AG08395 (cell line): Measurements from ENCODE around the gene RNF5.
"Not testable (repeated sequence)": the region's sequence is repeated elsewhere in the genome, so short reads cannot be mapped to it uniquely, and the experiment has no call there.

Source experiments
- DNase-seq: peaks from one replicate; pipeline ENCODE4 v3.0.0; 2012; ENCODE audit warnings: mixed read lengths, low spot score

The RNF5 gene

DNA sequence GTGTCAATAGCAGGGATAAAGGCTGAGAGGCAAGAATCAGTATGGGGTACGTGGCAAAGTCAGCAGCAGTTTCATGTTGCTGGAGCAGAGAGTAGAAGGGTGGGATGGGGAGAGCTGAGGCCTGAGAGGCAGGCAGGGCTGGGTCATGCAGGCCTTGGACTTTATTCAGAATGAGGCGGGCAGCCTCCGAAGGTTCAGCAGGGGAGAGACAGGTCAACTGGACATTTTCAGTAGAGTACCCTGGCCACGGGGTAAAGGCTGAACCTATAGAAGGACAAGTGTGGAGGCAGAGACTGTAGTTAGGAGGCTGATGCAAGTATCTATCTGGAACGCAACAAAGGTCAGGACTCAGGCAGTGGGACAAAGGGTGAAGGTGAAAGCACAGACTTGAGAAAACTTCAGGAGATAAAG is 32.0 kb downstream of the RNF5 start:
- no peak for DNase-seq

- not testable (repeated sequence) for DNase-seq
Observed at GRCh38 chr6:32211432-32211831, 33.2 kb downstream of the RNF5 start.

- DNase-seq, result no peak
Observed at GRCh38 chr6:32212076-32212760, 34.0 kb downstream of the RNF5 start.

DNA sequence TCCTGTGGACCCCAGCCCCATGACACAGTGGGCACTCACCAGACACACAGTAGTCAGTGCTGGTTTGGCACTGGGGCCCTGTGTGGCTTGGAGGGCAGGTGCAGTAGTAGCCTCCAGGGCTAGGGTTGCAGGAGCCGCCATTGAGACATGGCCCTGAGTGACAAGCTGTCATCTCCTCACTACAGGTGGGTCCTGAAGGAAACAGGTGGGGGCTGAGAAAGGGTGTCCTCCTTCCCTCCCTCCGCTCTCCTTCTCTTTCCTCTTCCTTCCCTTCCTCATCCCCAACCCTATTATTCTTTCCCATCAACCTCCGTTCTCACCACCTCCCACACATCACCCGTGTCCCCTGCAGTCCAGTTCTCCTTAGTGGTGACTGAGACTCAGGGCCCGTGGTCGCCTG is 35.4 kb downstream of the RNF5 start:
- no peak for DNase-seq

DNA sequence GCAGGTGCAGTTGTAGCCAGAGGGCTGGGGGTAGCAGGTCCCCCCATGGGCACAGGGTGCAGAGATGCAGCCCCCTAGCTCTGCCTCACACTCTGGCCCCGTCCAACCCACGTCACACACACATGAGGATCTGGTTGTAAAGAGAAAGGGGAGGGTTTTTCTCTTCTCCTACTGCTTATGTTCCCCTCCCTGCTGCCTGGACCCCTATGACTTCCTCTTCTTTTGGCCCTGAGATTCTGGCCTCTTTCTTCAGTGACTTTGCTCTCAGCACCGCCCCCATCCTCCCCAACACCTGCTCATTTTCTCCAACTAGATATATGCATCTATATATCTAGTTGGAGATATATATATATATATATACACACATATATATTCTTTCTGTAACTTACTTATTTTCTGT is 35.9 kb downstream of the RNF5 start:
- no peak for DNase-seq

DNA sequence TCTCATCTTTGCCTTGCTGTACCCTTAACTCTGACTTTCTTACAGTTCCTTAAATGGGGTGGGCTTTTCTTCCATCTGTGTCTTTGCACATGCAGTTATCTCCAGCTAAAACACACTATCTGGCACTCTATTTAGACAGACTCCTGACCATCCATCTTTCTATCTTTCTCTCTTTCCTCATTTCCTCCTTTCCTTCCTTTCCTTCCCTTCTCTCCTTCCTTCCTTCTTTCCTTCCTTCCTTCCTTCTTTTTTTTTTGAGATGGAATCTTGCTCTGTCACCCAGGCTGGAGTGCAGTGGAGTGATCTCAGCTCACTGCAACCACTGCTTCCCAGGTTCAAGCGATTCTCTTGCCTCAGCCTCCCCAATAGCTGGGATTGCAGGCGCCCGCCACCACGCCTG is 37.4 kb downstream of the RNF5 start:
- DNase-seq, result no peak

DNA sequence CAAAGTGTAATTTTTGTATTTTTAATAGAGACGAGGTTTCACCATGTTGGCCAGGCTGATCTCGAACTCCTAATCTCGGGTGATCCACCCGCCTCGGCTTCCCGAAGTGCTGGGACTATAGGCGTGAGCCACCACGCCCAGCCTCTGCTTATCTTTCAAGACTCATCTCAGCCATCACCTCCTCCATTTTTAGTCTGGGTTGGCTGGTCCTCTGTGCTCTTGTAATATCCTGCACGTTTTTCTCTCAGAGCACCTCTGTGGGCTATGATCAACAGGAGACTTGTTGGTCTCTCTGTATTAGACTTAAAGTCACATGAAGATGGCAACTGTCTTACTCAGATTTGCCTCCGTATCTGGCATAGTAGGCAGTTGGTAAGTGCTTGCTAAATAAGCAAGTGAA is 38.1 kb downstream of the RNF5 start:
- DNase-seq, result no peak

GRCh38 chr6:32216998-32217397 is 38.8 kb downstream of the RNF5 start:
- DNase-seq, result no peak

DNA sequence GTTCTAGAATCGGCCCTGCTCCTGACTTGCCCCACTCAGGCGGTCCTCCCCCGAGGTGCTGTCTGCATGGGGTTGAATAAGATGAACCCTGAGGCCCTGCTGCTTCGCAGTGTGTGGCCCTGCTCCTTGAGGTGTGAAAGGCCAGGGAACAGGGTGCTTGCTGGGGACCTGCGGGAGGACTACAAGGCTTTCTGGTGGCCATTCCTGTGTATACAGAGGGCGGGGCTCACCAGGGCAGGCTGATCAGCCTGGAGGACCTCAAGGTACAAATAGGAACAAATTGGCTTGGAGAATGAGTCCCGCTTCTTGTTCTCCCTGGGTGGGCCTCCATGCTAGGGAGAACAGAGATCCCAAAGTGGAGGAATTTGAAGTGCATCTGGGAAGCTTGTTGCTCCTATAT is 40.0 kb downstream of the RNF5 start:
- no peak for DNase-seq

- DNase-seq, result no peak
Observed at GRCh38 chr6:32220021-32220420, 41.8 kb downstream of the RNF5 start.

GRCh38 chr6:32222333-32223230 is 44.4 kb downstream of the RNF5 start:
- DNase-seq, result no peak

DNA sequence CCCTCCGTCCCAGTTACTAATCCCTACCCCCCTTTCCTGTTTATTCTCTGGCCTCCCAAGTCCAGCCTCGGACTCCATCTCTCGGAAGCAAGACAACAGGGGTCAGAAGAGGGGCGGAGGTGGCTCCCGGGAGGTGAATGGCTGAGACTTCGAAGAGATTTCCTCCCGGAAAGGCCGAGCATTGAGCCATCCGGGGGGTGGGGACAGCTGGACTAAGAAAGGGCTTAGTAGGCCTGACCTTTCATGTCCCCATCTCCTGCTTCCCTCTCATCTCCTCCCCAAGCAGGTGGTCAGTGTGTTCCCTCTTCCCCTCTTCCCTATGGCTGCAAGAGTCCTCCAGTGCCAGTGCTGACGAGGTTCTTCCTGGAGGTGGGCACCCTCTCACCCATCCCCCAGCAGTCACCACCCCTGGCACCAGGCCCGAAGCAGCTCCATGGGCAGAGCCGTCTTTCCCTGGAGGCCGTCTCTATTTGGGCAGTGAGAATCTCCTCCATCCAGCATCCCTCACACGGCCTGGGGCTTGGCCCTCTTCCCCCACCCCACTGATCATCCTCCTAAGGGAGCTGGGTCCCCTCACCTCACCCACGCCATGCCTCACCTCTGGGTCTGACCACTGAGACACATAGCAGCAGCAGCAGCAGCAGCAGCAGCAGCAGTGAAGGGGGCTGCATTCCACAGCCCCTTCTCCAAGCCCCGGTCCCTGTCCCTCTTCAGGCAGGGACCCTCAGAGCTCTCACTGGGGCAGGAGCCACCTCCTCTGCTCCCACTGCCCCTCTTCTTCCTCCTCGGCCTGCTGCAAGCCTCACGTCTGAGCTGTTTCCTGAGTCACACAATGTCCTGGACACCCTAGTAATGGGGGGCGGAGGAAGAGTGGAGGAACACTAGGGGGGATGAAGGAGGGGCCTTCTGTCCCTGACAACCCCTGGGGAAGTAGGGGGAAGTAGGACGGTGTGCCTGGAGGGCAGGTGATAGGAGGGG is 45.3 kb downstream of the RNF5 start, which contains the start of gene NOTCH4:
Gene NOTCH4 (minus strand): TSS at position 810 of the 978 bp plus-strand sequence. CDS start 139 bp downstream, at position 671.
- DNase-seq, result no peak

DNA sequence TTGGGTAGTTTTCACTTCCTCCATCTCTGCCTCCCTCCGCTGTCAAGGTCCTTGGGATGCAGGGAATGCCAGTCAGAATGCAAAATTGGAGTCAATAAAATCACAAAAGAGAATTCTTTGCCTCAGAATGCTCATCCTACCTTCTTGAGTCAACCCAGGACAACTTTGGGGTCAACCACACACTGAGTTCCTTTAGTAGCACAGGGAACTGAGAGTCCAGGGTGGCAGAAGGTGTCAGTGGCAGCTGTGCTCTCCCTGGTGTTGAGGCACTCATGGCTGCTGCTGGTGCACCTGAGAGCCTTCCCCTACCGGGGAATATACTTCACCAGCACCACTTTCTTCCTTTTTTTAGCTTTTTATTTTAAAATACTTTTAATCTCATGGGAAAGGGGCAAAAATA is 46.5 kb downstream of the RNF5 start:
- no peak for DNase-seq

GRCh38 chr6:32226434-32226833 is 48.2 kb downstream of the RNF5 start:
- DNase-seq, result no peak
